H1 (cell line): ENCODE data around the gene C9orf43. TPM values are rescaled to one million over a fixed set of nuclear protein-coding genes. Genes with fewer than 3 reads are reported as not detected.

Experiments
- CEBPB ChIP-seq: IDR thresholded peaks from 2 replicates; pipeline ENCODE4 v1.6.1; 2012; ENCODE audit warnings: low read depth, low read length
- CTBP2 ChIP-seq: IDR thresholded peaks from 2 replicates; pipeline ENCODE4 v1.7.0; 2011; ENCODE audit warnings: borderline replicate concordance, mild to moderate bottlenecking, moderate library complexity, mixed read lengths, low read length; ENCODE audit not compliant: insufficient read depth, insufficient read length
- EP300 ChIP-seq, 2 experiments: IDR thresholded peaks; 1 replicate in 1 of 2; 2 replicates in 1 of 2; pipeline ENCODE4 v1.6.1; 2011 to 2012; ENCODE audit warnings: low read depth in 2 of 2, low read length in 2 of 2, mild to moderate bottlenecking in 2 of 2, borderline replicate concordance in 1 of 2, inconsistent platforms in 1 of 2, moderate library complexity in 1 of 2
- NANOG ChIP-seq: IDR thresholded peaks from 2 replicates; pipeline ENCODE4 v1.6.1; 2011; ENCODE audit warnings: low read length, low read depth, mild to moderate bottlenecking, inconsistent platforms; ENCODE audit not compliant: insufficient read depth, poor library complexity, severe bottlenecking
- NRF1 ChIP-seq: IDR thresholded peaks from 2 replicates; pipeline ENCODE4 v1.6.1; 2011; ENCODE audit warnings: mild to moderate bottlenecking, low read depth, low read length, improper control_type of control experiment
- POLR2AphosphoS5 ChIP-seq: IDR thresholded peaks from 2 replicates; pipeline ENCODE4 v1.6.1; 2011; ENCODE audit warnings: low read depth, low read length
- TAF1 ChIP-seq: IDR thresholded peaks from 2 replicates; pipeline ENCODE4 v1.6.1; 2011; ENCODE audit warnings: mild to moderate bottlenecking, low read depth, low read length
- polyA plus RNA-seq, 7 experiments: library from polyadenylated mRNA; depleted of rRNA in 3 of 7; stranded (reverse) in 5 of 7; unstranded in 2 of 7; fragments of >200 nt in 5 of 7; fragments of 200-250 nt in 2 of 7; gene quantifications; 1 replicate in 5 of 7; 2 replicates in 1 of 7; 4 replicates in 1 of 7; pipeline versions ENCODE4 v1.2.1 to v1.2.3, GENCODE V29; 2011 to 2013; ENCODE audit warnings: missing spikeins in 2 of 7, mixed read lengths in 2 of 7
- total RNA-seq: library from RNA; stranded (reverse); fragmentation: NEBNext Ultra II Directional; extraction: Animal tissue kit (Norgen Biotek cat#: 25700); gene quantifications from 2 replicates; pipeline ENCODE4 v1.2.1, GENCODE V29; 2021

The C9orf43 gene
- total and polyA plus RNA-seq, 2 of the 8 experiments (the other 6 are each of a cell fraction or from before 2014, with no cell fraction given): 0.35 to 0.52 TPM

GRCh38 chr9:113370806-113371325, 39.7 kb upstream of the C9orf43 start (continued):
- TF ChIP-seq EP300 (IDR thresholded peaks at IDR 0.05; ENCODE audit: borderline replicate concordance in 1 of 2, low read depth in 2 of 2, low read length in 2 of 2) (no peak), TAF1 (no peak), CTBP2 (no peak), NRF1 (no peak), CEBPB (no peak), NANOG (no peak), POLR2AphosphoS5 (no peak)
